Measurements from ENCODE around the gene LBR.

The LBR gene

DNA sequence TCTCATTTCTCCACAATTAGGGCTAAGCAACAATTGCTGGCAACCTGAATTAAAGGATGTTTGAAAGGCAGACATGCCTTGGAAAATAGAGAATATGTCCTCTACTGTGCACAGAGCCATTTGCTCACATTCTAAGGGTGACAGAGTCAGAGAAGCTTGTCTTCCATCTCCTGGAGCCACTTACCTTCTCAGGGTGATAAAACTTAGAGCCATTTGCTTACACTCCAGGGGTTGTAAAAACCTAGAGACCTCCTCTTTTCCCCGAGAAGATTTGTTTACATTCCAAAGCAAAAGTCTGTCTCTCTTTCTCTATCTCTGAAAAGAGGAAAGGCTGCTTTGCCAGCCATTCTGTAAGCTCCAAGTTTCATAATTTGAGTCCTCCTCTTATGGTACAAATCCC is 61.3 kb downstream of the LBR start:
- DNase-seq: no peak

GRCh38 chr1:225366018-225366417 is 61.8 kb downstream of the LBR start:
- no peak for DNase-seq

- no peak for DNase-seq
Observed at GRCh38 chr1:225364439-225364838, 63.4 kb downstream of the LBR start.

DNA sequence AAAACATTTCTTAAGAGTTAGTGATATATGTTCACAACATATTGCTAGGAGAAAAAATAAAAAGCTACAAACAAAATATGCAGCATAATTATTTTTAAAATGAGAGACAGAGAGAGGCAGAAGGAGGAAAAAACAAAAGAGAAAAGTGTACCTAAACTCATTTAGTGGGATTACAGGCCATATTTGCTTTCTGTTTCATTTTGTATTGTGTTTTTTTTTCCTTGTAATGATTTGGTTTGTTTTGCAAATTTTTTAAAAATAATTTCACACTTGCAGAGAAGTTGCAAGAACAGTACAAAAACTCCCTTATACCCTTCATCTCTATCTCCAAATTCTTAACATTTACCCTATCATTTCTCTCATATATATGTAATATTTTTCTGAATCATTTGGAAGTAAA is 65.0 kb downstream of the LBR start:
- DNase-seq: no peak

- DNase-seq: no peak
Observed at GRCh38 chr1:225361176-225361575, 66.7 kb downstream of the LBR start.

DNA sequence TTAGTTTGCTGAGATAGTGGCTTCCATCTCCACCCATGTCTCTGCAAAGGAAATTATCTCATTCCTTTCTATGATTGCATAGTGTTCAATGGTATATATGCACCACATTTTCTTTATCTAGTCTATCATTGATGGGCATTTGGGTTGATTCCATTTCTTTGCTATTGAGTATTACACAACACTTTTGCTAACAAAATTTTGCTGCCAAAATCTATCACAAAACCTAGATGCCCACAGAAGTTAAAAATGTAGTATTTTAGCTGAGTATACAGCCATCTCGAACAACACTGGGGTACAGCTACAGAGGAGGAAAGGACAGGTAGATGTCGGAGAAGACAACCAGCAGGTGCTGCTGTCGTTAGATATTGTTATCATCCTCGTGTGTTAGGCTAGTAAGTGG is 67.7 kb downstream of the LBR start:
- no peak for DNase-seq

GRCh38 chr1:225355863-225356262 is 72.0 kb downstream of the LBR start:
- no peak for DNase-seq

GRCh38 chr1:225354906-225355305 is 72.9 kb downstream of the LBR start:
- no peak for DNase-seq

Data from eye (tissue), 1 donor.